Fibroblast of peridontal ligament (primary cell): ENCODE results near the gene PIK3R3.
A peak's percentile ranks its signal among the peaks of the same experiment; 100 is the strongest.

Experiments used
- DNase-seq: peaks from one replicate; pipeline ENCODE4 v3.0.0-alpha.2; 2010; ENCODE audit errors: extremely low read depth

The PIK3R3 gene

DNA sequence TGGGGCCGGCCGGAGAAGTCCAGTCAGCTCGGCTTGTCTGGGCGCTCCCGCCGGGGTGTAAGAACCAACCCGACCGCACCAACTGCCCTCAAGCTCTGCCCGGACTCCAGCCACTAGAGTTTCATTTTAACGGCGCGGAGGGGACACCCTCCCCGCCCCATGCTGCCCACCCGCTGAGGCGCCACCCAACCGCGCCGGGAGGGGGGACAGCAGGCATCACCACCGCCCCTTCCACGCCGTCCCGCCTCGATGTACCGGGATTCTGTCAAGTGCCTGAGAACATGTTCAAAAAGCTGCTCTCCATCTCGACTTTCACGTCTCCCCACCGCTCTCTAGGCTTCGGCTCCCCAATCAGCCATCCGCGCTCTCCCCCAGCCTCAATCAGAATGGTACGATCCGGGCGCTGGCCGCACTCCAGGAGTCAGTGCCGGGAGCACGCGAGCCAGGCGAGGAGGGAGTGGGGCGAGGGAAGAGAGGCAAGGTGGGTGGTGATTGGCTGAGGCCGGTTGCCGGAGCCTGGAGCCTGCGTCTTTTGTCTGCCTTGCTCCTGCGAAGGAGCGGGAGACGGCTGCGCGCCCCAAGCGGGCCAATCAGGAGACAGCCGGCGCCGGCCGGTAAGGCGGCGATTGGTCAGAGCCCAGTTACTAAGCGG is at the start of gene PIK3R3:
PIK3R3 (minus strand) TSS at position 101 of the 652 bp plus-strand sequence. CDS start 677 bp downstream, outside the sequence.
- DNase-seq: peak; percentile 99

DNA sequence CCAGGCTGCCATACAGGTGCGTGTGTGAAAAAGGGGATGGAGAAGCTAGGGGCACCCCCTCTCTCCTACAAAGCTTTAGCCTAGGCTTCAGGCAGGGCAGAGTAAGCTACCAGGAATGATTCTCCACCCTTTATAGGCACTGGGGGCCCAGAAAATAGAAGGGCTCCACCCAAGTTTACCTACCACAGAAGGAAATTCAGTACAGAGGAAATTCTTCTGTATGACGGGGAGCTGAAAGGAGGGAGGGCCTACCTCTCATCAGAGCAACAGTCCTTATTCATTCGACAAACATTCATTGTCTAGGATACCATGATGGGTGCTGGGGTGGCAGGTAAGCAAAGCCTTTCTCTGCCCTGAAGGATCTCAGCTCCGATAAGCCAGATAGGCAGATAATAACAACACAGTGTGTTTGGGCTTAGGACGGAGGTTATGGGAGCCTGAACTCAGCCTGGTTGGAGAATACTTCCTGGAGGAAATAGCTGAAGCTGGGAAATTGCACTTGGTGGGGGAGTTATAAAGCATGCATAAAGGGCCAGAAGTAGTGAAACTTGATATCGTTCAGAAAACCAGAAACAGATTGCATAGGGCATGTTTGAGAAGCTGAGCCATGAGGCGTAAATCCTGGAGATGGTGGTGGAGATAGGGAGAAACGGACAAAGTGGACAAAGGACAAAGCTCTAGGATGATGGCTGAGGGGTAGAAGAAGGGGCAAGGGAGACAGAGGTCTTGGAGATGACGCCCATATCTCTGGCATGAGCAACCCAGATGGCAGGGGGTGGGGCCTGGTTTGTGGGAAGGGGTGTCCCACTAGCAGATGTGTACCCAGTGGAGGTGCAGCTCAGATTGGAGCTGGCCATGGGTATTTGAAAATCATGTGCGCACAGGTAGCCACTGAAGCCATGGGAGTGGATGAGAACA is 49.2 kb upstream of the PIK3R3 start:
- DNase-seq: peak; percentile 86

DNA sequence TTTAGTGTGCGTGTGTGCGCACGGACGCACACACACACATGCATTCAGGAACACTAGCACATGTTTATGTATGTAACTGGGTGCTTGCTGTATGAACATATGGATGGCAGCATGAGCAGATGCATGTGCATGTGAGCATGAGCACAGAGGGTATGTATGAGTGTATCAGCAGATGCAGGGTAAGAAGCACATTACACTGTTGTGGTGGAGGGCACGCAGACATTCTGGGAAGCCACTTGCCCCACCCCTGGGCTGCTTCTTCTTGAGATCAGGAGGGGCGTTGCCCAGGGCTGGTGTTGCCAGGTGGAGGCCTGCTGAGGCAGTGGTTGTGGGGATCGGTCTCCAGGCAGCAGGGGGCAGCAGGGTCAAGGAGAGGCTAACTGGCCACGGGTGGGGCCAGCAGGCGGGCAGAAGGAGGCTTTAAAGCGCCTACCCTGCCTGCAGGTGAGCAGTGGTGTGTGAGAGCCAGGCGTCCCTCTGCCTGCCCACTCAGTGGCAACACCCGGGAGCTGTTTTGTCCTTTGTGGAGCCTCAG is 47.7 kb upstream of the PIK3R3 start:
- DNase-seq: no peak

DNA sequence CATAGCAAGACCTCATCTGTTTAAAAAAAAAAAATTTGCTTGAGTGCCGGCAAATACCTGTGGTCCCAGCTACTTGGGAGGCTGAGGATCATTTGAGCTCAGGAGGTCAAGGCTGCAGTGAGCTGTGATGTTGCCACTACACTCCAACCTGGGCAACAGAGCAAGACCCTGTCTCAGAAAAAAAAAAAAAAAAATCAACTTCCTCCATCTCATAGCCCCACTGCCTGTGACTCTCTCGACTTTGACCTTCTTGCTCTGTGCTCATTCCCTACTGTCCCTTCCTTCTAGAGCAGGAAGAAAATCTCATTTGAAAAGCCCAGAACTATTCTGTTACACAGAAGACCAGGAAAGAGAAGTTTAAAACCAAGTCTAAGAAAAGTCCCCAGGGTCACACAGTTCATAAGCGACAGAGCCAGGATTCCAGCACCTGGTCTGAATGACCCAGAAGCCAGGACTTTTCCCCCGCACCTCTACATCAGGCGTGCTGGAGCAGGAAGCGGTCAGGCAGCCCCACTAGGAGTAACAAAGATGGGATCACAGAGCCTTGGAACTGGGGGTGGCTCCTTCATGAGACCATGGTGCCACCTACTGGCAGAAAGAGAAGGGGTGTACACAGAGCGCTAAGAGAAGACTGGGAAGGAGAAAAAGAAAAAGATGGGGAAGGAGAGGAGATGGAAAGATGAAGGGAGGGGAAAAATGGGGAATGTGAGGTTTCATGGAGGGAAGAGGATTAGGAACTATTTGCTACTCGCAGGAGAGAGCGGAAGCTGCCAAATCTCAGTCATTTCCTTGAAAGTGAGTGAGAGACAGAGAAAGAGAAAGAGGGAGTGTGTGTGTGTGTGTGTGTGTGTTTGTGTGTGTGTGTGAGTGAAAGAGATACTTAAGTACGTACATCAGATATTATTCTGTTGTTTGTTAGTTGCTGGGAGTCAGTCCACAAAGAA is 47.0 kb upstream of the PIK3R3 start:
- peak; percentile 90 for DNase-seq

DNA sequence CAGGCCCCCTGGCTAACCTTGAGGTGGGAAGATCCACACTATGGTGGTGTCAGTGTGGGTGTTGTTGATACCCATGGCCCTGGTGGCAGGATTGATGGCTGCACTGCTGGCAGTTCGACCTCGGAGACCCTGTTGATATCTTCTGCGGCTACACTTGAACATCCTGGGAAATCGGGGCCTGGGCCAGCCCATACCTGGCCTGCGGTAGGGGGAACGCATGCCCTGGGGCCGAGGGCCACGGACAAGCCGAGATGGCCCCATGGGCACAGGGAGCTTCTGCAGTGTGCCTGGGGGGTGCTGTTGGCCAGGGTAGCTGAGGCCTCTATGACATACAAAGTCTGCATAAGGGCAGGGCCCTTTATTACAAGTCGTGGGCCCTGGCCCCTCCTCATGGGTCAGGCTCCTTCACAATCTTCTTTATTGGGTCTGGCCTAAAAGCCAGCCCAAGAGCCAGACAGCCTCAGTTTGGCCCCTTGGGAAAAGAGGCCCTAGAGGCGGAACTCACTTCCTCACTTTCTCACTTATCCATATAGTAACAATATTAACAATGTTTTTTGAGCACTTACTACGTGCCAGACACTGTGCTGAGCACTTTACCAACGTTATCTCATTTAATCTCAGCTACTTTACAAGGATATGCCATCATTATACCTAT is 43.9 kb upstream of the PIK3R3 start, which contains the start of gene P3R3URF:
P3R3URF (minus strand) TSS at position 278 of the 655 bp plus-strand sequence; CDS start at position 261, 17 bp downstream.
- no peak for DNase-seq

DNA sequence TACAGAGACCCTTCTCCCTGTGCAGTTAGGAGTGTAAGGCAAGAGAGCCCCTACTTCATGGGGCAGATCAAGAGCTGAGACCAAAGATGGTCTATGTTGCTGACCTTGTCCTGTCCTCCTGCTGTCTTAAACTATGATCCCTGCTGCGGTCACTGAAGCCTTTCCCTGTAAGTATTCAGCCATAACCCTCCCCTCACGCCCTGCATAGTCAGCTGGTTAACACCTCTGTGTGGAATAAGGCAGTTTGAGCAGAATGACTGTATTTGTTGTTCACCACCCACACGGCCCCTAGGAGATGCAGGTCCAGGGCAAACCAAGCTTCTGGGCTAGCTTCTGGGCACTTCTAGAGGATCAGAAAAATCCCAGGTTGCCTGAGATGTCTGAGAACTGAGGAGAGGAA is 42.8 kb upstream of the PIK3R3 start:
- DNase-seq: no peak

DNA sequence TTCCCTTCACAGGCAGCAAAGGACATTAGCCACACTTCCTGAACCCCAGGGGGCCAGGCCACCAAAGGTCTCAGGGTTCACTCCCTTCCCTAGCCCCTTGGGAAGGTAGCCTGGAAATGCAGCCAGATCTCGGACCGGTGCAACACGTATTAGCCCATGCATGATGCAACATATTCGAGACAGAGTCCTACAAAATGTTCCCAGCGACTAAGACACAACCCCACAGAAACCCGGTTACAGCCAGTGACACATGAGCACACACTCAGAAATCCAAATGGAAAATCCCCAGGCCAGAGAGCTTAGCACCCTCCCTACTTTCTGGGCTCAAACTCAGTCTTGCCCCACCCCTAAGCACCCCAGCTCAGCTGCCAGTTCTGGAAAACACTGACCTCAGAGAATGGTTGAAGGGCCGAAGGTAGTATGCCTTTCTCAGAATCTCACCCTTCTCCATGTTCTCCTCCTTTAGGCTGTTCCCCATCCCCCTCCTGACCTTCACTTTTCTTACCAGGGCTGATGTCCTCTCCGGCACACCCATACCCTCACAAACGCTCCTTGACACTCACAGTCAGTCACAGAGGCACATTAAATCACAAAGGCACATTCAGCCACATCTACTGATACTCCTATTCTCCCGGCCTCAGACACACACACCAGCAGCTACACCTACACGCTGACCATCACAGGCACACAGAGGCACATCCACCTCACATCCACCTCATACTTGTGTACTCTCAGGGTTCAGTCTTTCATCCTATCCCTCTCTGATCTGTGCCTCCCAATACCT is 42.2 kb upstream of the PIK3R3 start, which contains the start of gene TSPAN1:
TSPAN1 (plus strand) TSS at position 640 of the 784 bp plus-strand sequence. CDS start 6,021 bp downstream, outside the sequence.
- DNase-seq: peak; percentile 59

DNA sequence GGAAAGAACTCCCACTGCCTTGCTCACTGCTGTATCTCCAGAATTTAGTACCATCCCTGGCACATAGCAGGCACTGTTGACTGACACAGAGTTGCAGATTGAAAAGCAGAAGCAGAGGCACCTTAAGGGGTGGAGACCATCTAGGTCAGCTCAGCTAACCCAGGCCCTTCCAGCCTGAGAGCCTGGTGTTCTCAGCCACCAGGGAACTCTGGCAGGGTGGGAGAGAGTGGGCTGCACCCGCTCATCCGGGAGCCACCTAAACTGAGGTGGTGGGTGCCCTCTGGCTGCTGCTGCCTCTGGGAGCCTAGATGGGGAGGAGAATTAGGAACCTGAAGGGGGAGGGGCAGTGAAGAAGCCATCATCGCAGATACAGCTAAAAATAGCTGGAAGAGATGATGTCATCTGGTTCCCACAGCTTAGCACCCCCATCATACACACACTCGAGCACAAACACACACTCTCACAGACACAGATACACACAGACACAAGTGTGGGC is 41.0 kb upstream of the PIK3R3 start:
- DNase-seq: no peak

DNA sequence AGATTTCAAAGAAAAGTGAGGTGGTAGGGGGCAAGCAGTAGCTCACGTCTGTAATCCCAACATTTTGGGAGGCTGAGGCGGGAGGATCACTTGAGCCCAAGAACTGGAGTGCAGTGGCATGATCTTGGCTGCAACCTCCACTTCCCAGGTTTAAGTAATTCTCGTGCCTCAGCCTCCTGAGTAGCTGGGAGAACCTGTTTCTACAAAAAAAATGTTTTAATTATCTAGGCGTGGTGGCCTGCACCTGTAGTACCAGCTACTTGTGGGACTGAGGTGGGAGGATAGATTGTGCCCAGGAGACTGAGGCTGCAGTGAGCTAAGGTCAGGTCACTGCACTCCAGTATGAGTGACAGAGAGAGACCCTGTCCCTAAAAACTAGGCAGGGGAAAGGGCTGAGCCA is 39.9 kb upstream of the PIK3R3 start:
- DNase-seq: no peak

DNA sequence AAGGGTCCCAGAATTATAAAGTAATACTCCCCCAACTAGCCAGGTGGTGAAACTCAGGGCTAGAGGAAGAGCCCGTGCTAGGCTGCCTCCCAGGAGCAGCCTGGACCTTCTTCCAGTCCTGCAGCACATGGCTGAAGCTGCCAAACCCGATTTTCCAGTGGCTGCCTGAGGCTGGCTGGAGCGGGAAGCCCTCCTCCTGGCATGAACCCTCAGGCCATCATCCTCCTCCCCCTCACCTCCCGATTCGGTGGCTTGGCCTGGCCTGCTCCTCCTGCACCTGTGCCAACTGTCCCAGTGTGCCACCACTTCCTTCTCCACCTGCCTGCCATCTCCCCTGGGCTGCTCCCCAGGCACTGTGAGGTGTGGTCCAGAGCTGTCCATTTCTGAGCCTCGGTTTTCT is 39.4 kb upstream of the PIK3R3 start:
- no peak for DNase-seq

DNA sequence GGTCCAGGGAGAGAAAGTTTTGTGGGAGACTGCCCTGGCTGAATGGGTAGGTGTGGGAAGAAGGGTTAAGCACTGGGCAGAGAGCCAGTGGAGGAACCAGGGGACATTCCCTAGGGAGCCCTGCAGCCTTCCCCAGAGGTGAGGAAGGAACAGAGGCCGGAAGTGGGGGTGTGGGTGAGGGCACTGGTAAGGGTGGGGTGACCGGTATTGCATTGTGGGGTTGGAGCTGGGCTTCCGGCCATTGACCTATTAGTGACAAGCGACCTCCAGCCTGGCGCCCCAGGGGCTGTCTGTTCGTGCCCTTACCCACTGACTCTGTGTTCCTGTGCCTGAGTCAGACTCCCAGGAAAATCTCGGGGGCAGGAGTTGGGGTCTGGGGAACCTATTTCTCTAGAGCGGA is 38.9 kb upstream of the PIK3R3 start:
- no peak for DNase-seq

DNA sequence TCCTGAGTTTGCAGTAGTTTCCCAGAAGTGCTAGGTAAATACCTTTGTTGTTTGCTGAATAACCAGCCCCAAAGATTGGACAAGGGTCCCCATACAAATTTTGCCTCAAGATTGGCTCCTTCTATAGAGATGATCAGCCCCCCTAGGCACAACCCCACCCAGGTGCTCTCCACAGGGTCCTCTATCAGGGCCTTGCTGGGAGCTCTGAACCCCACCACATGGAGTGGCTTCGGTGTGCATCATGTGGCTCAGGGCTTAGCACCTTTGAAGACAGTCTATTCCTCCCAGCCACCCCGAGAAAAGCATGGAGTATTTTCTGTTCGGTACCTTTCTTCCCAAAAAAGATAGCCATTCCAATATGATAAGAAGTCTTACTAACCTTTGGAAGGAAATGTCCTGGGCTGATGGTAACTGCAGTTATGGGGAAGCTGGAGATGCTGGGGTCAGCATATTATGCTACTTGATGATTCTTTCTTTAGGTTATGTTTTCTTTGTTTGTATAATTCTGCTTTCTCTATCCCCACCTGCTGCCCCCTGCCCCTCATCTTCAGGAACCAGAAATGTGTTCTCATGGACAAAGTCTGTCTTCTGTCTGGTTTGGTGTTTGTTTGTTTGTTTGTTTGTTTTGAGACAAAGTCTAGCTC is 37.5 kb upstream of the PIK3R3 start:
- no peak for DNase-seq

DNA sequence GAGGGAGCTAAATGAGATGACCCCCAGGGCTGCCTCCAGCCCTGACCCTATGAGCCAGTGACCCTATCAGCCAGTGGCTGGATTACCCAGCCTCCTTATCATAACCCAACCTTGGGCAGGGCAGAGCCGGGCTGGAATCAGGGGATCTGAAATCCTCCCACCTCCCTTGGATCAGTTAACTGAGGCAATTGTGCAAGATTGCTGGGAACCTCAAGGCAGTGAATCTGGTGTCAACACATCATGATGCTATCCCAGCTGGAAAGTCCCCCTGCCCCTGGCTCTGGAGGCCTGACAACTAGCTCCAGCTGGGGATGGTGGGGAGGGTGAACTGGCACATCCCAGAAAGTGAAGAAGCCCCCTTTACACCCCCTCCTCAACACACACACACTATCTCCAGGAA is 36.0 kb upstream of the PIK3R3 start:
- DNase-seq: no peak

DNA sequence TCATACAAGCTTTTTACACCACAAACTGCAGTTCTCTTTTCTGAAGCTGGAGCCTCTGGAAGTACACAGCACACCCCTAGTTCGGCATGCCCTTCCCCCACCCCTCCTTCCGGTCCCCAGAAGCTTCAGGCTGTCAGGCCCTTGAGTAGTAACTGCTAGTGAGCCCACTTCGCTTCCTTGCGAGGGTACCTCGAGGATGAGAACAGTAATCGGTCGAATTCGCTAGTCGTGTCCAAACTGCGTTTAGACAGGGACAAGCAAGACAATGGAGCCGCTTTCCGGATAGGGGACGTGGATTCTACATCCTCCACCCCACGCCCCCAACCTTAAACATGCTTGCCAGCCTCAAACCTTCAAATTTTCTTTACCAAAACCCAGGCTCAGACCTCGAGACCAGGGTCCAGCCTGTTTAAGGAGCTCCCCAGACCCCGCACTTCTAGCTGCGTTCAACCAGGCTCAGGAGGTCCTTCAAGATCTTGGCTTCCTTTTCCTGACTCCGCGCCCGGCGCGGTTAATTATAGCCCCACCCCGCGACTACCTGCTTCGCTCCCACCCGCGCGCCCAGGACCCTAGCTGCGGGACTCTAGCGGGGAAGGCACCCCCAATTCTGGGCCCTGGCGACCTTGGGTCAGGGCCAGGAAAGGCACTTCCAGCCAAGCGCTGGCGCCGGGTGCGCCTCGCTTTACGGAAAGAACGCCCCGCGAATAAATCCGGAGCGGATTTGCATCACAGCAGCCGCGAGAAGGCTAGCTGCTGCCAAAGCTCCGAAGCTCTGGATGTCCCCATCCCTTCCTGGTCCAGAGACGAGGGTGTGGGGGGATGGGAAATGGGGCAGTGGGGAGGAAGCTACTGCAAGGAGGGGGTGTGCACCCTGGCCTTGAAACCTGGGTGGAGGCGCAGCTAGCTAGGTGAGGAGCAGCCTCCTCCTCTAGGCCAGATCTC is 34.4 kb upstream of the PIK3R3 start:
- no peak for DNase-seq

DNA sequence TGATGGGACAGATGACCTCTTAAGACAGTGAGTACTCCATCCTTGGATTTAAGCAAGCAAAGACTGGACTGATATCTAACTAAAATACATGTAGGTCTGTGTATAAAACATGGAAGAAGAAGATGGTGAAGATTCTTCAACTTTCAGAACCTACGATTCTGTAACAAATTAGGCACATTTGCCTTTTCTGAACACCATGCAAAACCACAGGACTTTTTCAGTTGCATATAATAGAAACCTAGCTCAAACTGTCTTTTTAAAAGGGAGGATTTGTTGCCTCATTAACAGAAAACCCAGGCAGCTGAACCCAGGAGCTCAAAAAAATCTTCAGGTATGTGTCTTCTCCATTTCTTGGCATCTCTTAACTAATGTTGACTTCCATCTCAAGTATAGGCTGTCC is 27.8 kb upstream of the PIK3R3 start:
- DNase-seq: no peak

DNA sequence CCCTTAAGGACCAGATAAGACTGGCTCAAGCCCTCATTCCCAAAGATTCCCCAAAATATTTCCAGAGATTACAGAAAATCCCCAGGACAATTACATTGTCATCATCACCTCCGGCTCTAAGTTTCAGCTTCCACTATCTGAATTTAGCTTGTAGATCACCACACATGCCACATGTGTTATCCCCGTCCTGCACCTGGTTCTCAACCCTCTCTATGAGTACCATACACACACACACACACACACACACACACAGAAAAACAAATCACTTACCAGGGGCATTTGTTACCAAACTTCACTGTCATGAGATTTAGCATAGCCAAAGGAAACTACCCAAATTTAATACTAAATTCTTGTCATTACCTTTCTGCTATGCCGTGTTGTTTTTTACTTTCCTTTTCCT is 27.1 kb upstream of the PIK3R3 start:
- DNase-seq: no peak

DNA sequence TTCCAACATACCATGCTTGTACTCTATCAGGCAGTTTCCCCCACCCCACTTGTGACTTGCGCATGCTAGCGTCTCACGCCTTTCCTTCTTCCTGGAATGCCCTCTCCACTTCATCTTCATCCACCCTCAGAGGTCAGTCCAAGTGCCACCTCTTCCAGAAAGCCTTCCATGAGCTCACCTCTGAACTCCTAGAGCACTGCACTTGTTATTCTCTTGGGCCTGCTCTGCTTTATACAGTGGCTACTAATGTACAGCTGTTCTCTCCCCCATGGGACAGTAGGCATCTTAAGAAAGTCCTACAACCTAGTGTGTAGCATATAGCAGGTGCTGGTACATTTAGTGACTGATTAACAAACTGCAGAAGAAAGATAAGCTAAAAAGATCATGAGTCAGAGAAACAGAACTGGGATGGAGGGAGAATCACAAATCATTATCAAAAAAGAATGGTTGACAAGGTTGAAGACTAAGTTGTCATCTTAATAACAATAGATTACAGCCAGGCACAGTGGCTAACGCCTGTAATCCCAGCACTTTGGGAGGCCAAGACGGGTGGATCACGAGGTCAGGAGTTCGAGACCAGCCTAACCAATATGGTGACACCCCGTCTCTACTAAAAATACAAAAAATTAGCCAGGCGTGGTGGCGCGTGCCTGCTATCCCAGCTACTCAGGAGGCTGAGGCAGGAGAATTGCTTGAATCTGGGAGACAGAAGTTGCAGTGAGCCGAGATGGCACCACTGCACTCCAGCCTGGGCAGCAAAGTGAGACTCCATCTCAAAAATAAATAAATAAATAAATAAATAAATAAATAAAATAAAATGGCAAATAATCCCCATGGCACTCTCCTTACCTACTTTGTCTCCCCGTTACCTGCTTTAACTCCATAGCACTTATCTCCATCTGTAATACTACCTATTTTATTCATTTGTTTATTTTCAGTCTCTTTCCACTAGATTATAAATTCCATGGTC is 26.2 kb upstream of the PIK3R3 start:
- DNase-seq: no peak
